Transverse colon (tissue), 4 donors: ENCODE measurements around the gene DLST.

Experiments
- EP300 ChIP-seq: sonication (generic); formaldehyde crosslinking; IDR thresholded peaks from one replicate; pipeline ENCODE4 v1.6.1; 2017; ENCODE audit warnings: antibody characterized with exemption, low read depth
- POLR2A ChIP-seq: fragments of 450-650 bp; IDR thresholded peaks from one replicate; pipeline ENCODE4 v1.6.1; 2016; ENCODE audit warnings: antibody characterized with exemption, mild to moderate bottlenecking, moderate library complexity
- POLR2AphosphoS5 ChIP-seq, 3 donors: sonication (generic); formaldehyde crosslinking; IDR thresholded peaks; one replicate each; pipeline ENCODE4 v1.6.1; 2016; ENCODE audit warnings: antibody characterized with exemption in 3 of 3
- TF ChIP-seq, protein P1 (sequence below), 5 experiments: fragments of 200-600 bp in 3 of 5; fragments of 450-650 bp in 2 of 5; sonication (generic) in 3 of 5; IDR thresholded peaks; 1 replicate in 2 of 5; 2 replicates in 3 of 5; pipeline ENCODE4 v1.5.1; 2016 to 2017; ENCODE audit warnings: antibody characterized with exemption in 5 of 5, inconsistent platforms in 3 of 5, mild to moderate bottlenecking in 2 of 5, moderate library complexity in 1 of 5

GRCh38 chr14:74861734-74862090 is 20.0 kb upstream of the DLST start:
- no peak for TF ChIP-seq EP300
- no peak for TF ChIP-seq POLR2AphosphoS5 (IDR thresholded peaks at IDR 0.05)
- TF ChIP-seq, protein P1, sequence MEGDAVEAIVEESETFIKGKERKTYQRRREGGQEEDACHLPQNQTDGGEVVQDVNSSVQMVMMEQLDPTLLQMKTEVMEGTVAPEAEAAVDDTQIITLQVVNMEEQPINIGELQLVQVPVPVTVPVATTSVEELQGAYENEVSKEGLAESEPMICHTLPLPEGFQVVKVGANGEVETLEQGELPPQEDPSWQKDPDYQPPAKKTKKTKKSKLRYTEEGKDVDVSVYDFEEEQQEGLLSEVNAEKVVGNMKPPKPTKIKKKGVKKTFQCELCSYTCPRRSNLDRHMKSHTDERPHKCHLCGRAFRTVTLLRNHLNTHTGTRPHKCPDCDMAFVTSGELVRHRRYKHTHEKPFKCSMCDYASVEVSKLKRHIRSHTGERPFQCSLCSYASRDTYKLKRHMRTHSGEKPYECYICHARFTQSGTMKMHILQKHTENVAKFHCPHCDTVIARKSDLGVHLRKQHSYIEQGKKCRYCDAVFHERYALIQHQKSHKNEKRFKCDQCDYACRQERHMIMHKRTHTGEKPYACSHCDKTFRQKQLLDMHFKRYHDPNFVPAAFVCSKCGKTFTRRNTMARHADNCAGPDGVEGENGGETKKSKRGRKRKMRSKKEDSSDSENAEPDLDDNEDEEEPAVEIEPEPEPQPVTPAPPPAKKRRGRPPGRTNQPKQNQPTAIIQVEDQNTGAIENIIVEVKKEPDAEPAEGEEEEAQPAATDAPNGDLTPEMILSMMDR (IDR thresholded peaks at IDR 0.05): no peak
- TF ChIP-seq POLR2A: no peak
